ENCODE measurements around the gene KHSRP.
A peak's percentile ranks its signal among the peaks of the same experiment; 100 is the strongest.
"Not testable (repeated sequence)": the region's sequence is repeated elsewhere in the genome, so short reads cannot be mapped to it uniquely, and the experiment has no call there.

KHSRP gene

GRCh38 chr19:6416658-6417405 is 7.8 kb downstream of the KHSRP start:
- DNase-seq, result no peak

DNA sequence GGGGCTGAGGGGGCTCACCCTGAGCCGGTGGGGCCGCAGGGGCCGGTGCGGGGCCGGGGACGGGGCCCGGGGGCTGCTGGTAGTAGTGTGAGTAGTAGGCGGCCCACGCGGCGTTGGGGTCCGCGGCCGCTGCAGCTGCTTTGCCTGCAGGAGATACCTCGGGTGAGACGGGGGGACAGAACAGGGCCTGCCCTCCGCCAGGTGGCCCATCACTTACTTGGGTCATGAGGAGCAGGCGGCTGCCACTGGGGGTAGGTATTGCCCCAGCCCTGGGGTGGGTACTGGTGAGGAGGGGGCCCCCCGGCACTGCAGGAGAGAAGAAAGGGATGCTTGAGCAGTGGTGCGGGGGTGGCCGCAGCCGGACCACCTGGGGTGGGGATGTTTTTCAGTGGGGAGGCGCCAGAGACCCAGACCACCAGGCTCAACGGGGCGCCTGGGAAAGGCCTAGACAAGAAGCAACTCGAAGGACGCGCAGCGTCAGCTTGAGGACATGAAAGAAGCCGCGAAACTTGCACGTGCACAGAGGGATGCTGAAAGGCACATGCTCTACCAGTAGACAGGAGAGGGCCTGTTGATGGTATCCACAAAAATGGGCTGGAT is 8.9 kb downstream of the KHSRP start:
- no peak for DNase-seq

- no peak for DNase-seq
Observed at GRCh38 chr19:6414793-6415590, 9.6 kb downstream of the KHSRP start.

DNA sequence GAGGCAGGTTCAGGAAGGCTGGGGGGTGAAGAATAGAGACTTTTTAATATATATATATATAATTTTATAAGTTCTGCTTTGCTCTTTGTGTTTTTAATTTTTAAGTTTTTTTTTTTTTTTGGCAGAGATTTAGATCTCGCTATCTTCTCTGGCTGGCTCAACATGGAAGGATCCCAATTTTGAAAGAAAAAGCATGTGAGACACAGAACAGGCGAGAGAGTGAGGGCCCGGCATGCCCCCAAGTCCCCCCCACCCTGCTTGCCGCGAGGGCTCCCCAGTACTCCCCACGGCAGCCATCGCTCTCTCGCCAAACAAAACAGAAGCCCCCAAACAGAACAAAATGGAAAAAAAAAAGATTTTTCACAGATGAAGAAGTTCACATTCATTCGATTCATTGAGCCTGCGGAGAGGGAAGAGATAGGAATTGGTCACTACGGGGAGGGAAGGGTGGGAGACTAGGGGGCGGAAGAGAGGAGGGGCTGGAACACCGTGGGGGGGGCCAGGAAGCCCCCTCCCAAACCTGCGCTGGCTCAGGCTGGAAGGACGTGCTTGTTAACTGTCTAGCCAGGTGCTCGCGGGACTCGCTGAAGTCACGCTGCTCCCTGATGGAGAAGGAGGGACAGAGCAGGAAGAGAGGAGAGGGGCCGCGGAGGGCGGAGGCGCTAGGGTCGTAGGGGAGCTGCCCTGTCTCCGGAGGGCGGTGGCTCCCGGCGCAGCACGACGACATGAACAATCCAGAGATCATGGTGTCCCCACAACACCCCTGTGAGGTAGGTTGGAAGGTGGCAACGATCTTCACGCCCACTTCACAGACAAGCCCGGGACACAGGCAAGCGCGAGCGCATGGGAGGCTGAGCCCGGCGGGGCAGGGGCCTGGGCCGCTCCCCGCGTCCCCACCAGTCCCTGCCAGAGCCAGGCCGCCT is 10.6 kb downstream of the KHSRP start:
- no peak for DNase-seq

- no peak for DNase-seq
Observed at GRCh38 chr19:6413291-6413690, 11.3 kb downstream of the KHSRP start.

- peak; percentile 36 for DNase-seq
Observed at GRCh38 chr19:6412447-6413091, 12.0 kb downstream of the KHSRP start.

DNA sequence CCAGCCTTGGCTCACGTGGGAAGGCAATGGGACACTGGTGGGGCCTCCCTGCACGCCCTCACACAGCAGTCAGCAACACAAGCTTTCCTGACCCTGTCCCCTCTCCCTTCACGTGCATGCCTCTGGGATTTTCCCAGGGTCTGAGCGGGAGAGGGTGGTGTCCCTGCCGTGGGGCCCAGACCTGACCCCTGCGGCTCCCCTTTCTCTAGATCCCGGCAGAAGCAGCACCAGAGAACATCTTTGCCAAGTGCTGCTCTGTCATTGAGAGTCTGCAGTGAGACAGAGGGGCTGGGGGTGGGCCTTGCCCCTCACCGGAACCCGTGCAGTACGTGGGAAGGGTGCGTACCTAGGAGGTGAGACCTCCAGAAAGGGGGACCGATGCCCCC is 12.6 kb downstream of the KHSRP start:
- no peak for DNase-seq

- DNase-seq, result no peak
Observed at GRCh38 chr19:6409346-6409745, 15.3 kb downstream of the KHSRP start.

DNA sequence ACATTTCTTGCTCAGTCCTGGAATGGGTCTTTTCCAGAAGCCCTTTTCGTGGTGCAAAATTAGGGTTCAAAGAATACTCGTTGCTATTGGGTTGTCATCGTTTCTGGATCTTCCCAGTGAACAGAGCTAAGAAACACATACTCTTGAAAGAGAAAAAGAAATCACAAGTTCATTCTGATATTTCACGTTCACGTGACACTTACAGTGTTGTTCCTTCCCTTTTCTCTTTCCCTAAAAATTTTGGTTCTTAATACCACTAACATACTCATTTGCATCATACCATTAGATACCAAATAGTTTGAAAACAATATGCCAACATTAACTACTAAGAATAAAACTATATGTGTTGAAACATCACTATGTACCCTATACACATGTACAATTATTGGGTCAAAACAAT is 18.2 kb downstream of the KHSRP start:
- DNase-seq, result no peak

DNA sequence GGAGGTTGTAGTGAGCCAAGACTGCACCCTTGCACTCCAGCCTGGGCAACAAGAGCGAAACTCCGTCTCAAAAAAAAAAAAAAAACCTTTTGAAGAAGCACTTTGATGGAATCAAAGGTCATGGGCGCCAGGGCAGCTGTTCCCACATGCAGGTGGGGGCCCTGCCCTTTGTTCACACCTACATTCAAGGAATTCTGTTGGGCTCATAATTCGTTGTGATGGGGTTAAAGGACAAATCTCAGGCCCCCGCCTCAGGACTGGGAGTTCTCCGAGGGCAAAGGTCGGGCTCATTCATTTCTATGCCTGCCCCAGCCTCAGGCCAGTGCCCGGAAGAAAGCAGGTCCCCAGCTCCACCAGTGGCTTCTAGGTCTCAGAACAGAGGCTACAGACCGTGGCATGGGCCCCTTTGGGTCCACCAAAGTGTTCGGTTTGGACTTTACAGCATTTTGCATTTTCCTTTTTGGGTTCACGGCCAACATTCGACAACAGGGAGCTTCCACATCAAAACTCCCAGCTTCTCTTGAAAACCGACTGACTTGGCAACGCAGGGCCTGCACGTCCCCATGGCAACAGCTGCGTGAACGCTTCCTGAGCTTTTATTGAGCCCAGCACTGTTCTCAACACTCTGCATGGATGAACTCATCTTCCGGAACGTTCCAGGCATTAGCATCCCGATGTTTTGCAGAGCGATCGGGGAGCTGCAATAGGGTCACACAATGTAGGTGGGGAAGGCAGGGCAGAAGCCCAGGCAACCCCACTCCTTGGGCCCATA is 21.6 kb downstream of the KHSRP start:
- DNase-seq, result no peak

GRCh38 chr19:6402058-6402457 is 22.6 kb downstream of the KHSRP start:
- DNase-seq, result no peak

- DNase-seq, result not testable (repeated sequence)
Observed at GRCh38 chr19:6400062-6400944, 24.3 kb downstream of the KHSRP start.

DNA sequence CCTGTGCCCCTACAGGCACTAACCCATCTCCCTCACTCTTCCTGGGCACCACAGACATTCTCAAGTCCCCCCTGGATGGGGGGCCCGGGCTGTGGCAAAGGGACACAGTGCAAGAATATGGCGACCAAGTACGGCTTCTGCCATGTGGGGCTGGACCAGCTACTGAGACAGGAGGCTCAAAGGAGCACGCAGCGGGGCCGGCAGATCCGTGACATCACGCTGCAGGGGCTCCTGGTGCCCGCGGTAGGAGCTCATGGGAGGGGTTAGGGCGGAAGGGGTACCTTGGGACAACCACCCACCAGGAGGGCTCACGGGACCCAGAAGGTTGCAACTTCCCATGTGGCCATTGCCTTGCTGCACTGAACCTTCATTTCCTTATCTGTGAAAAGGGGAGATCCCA is 28.3 kb downstream of the KHSRP start:
- no peak for DNase-seq

DNA sequence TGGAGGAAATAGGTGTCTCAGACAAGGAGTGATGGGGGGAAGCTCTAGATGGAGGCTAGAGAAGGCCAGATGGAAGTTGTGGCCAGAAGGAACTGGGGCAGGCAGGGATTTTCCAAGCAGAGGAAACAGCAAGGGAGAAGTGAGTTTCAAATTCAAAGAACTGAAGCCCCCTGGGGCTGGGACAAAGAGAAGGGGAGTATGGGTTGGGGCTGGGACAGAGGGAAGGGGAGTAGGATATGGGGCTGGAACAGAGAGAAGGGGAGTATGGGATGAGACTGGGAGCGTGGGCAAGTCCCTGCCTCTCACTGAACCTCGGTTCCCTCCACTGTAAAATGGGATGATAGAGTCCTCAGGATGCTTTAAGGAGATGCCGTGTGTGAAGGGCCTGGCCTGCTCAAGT is 29.8 kb downstream of the KHSRP start:
- no peak for DNase-seq

- no peak for DNase-seq
Observed at GRCh38 chr19:6393983-6394412, 30.6 kb downstream of the KHSRP start.

DNA sequence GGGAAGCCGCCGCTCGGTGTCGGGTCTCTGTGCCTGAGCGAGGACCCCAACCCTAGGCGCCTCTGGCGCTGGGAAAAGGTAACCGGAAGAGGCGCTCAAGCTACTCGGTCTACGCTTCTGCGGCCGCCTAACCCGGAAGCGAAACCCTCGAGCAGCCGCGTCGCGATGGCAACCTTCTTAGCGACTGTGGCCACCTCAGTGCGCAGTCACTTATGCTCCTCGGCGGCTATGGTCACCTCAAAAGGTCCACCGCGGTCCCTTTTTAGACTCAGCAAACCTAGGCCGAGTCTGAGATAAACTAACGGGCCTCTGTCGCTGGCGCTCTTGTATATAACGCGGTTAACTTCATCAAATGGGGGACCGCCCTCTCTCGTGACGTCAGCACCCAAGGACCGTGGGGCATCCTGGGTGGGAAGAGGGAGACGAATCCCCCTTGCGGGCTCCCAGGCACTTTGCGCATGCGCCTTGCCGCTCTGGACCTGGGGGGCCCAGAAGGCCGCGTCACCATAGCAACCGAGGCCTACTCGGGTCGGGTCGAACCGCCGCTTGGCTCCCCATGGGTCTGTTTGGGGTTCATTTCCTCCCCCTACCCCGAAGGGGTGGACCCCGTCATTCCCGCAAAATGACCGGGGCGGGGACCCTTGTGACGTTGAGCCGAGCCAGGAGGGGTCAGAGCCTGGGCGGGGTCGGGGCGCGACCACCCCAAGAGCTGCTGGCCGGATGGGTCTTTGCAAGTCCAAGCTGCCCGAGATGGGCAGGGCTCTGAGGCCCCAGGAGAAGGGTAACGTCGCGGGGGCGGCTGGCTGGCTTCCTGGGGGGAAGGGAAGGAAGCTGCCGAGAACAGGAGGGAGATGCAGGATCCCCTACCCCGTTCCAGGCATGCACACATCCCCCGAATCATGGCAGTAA is 31.3 kb downstream of the KHSRP start, which contains the start of gene GTF2F1:
Gene GTF2F1 (minus strand): TSS at position 91 of the 909 bp plus-strand sequence. CDS start 169 bp downstream, outside the sequence.
- peak; percentile 95 for DNase-seq

DNA sequence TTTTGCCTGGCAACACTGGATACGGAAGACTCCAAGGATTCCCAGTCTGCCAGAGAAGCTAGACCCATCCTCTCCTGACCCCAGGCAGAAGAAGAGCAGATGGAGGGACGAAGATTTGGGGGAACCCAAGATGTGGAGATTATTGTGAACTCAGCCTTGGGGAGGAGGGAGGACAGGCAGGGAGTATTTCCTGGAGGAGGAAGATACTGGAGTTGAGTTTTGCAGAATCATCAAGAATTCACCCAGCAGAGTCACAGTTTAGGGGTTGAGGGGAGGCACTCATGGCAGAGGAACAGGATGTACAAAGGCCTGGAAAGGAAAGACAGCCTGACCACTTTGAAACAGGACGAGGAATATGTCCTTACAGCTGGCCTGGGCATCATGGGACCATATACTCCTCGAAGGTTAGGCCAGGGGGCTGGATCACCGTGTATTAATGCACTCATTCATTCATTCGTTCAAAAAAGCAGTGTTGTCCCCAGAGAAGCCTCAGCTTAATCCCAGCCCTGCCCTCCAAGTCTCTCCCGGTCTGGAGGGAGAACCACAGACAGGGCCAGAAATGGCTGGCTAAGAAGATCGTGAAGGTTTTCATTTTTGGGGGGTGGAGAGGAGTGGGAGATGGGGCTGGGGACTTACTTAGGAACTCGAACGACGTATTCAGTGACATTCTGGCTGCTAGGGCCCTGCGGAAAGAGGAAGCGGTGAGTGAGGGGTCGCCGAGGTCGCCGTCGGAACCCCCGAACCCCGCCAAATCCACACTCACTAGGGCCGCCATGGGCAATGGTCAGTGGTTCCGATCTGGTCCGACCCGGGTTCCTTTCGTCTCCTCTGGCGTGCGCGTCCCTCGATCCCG is 32.2 kb downstream of the KHSRP start:
- no peak for DNase-seq

DNA sequence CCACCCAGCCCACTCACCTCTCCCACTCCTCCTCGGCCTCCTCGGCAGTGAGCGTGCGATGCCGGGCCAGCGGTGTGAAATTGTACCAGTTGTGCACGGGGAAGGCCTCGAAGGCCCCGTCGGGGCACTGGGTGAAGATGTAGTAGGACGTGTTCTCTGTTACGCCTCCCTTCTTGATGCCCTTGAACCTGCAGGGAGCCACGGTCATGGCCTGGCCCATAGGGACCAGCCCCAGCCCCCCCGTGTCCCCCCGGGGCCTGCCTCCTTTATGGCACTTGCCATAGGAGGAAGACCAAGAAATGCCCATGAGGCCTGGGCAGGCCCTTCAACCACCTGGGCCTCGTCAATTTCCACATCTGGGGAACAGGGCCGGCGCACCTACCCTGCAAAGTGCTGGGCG is 37.2 kb downstream of the KHSRP start:
- DNase-seq, result no peak
